Kidney glomerular epithelial cell (primary cell): ENCODE results near the gene CTTNBP2NL.
"Not testable (repeated sequence)": the region's sequence is repeated elsewhere in the genome, so short reads cannot be mapped to it uniquely, and the experiment has no call there.

ENCODE experiments used
- DNase-seq: peaks from one replicate; lab custom pipeline; 2025; lab: John Stamatoyannopoulos, UW

CTTNBP2NL gene

GRCh38 chr1:112423666-112424065, 27.7 kb downstream of the CTTNBP2NL start:
- DNase-seq: not testable (repeated sequence)

GRCh38 chr1:112429749-112430148, 33.7 kb downstream of the CTTNBP2NL start:
- no peak for DNase-seq

- DNase-seq: no peak
Observed at GRCh38 chr1:112431038-112431437, 35.0 kb downstream of the CTTNBP2NL start.

- DNase-seq: no peak
Observed at GRCh38 chr1:112435448-112435847, 39.4 kb downstream of the CTTNBP2NL start.

- no peak for DNase-seq
Observed at GRCh38 chr1:112436384-112437156, 40.6 kb downstream of the CTTNBP2NL start.

GRCh38 chr1:112438156-112438555, 42.1 kb downstream of the CTTNBP2NL start:
- not testable (repeated sequence) for DNase-seq

GRCh38 chr1:112439592-112439991, 43.6 kb downstream of the CTTNBP2NL start:
- DNase-seq: no peak

GRCh38 chr1:112440574-112440973, 44.6 kb downstream of the CTTNBP2NL start:
- DNase-seq: no peak

GRCh38 chr1:112444269-112444668, 48.3 kb downstream of the CTTNBP2NL start:
- peak; percentile 65 for DNase-seq

- no peak for DNase-seq
Observed at GRCh38 chr1:112445596-112445995, 49.6 kb downstream of the CTTNBP2NL start.

- DNase-seq: no peak
Observed at GRCh38 chr1:112446411-112446810, 50.4 kb downstream of the CTTNBP2NL start.

- no peak for DNase-seq
Observed at GRCh38 chr1:112448904-112449629, 53.1 kb downstream of the CTTNBP2NL start.

- no peak for DNase-seq
Observed at GRCh38 chr1:112449630-112449983, 53.6 kb downstream of the CTTNBP2NL start.

GRCh38 chr1:112450773-112451172, 54.8 kb downstream of the CTTNBP2NL start:
- no peak for DNase-seq

GRCh38 chr1:112451301-112451700, 55.3 kb downstream of the CTTNBP2NL start:
- not testable (repeated sequence) for DNase-seq

GRCh38 chr1:112453876-112454275, 57.9 kb downstream of the CTTNBP2NL start:
- DNase-seq: no peak

- peak; percentile 66 for DNase-seq
Observed at GRCh38 chr1:112454316-112454715, 58.3 kb downstream of the CTTNBP2NL start.

GRCh38 chr1:112457241-112457640, 61.2 kb downstream of the CTTNBP2NL start:
- no peak for DNase-seq

GRCh38 chr1:112457955-112458354, 61.9 kb downstream of the CTTNBP2NL start:
- DNase-seq: no peak

- DNase-seq: no peak
Observed at GRCh38 chr1:112458756-112459155, 62.7 kb downstream of the CTTNBP2NL start.

GRCh38 chr1:112460615-112461014, 64.6 kb downstream of the CTTNBP2NL start:
- no peak for DNase-seq

GRCh38 chr1:112461200-112461871, 65.3 kb downstream of the CTTNBP2NL start:
- DNase-seq: no peak

- no peak for DNase-seq
Observed at GRCh38 chr1:112462953-112463279, 66.9 kb downstream of the CTTNBP2NL start.
